Measurements from ENCODE around the gene CKAP5. TPM values are rescaled to one million over a fixed set of nuclear protein-coding genes. Genes with fewer than 3 reads are reported as not detected.
"Not testable (repeated sequence)": the region's sequence is repeated elsewhere in the genome, so short reads cannot be mapped to it uniquely, and the experiment has no call there.

CKAP5 gene
- total and polyA plus RNA-seq, 2 donors = 11.2 to 46.9 TPM

GRCh38 chr11:46721286-46721685 lies 124.8 kb downstream of the CKAP5 start:
- Histone ChIP-seq H3K9me3 (ENCODE audit: control insufficient read depth in 2 of 2, insufficient read depth in 1 of 2, low read length in 1 of 2) (no peaks in the 10 kb centered on the region), H3K4me3 (ENCODE audit: low read length in 2 of 2) (no peak overlapping the region), H3K36me3 (ENCODE audit: control insufficient read depth in 2 of 2, insufficient read depth in 2 of 2, low read length in 1 of 2) (no peaks in the 10 kb centered on the region), H3K27ac (ENCODE audit: low read depth in 1 of 2, low read length in 1 of 2) (no peak overlapping the region), H3K27me3 (ENCODE audit: control insufficient read depth in 2 of 2, insufficient read depth in 1 of 2, low read length in 1 of 2) (no peaks in the 10 kb centered on the region), H3K4me1 (ENCODE audit: control insufficient read depth in 2 of 2, insufficient read depth in 2 of 2, low read length in 2 of 2) (peaks cover 0 to 3% of the 10 kb centered on the region in 2 donors)
- DNase-seq (ENCODE audit: low read depth in 6 of 9, low spot score in 9 of 9) = no peak
- 93% methylated on average over 6 of the region's 6 CpGs for WGBS

GRCh38 chr11:46719543-46720218 lies 126.4 kb downstream of the CKAP5 start:
- Histone ChIP-seq H3K4me3 (ENCODE audit: low read length in 2 of 2) (no peak overlapping the region), H3K27ac (ENCODE audit: low read depth in 1 of 2, low read length in 1 of 2) (no peak overlapping the region), H3K9me3 (ENCODE audit: control insufficient read depth in 2 of 2, insufficient read depth in 1 of 2, low read length in 1 of 2) (no peaks in the 10 kb centered on the region), H3K27me3 (ENCODE audit: control insufficient read depth in 2 of 2, insufficient read depth in 1 of 2, low read length in 1 of 2) (no peaks in the 10 kb centered on the region), H3K4me1 (ENCODE audit: control insufficient read depth in 2 of 2, insufficient read depth in 2 of 2, low read length in 2 of 2) (peaks cover 0 to 3% of the 10 kb centered on the region in 2 donors), H3K36me3 (ENCODE audit: control insufficient read depth in 2 of 2, insufficient read depth in 2 of 2, low read length in 1 of 2) (no peaks in the 10 kb centered on the region)
- no peak for DNase-seq (ENCODE audit: low read depth in 6 of 9, low spot score in 9 of 9)
- 97% methylated on average over 25 of the region's 25 CpGs for WGBS

- Histone ChIP-seq H3K27me3 (ENCODE audit: control insufficient read depth in 2 of 2, insufficient read depth in 1 of 2, low read length in 1 of 2) (no peaks in the 10 kb centered on the region), H3K4me3 (ENCODE audit: low read length in 2 of 2) (no peak within 1 kb of the TSS), H3K27ac (ENCODE audit: low read depth in 1 of 2, low read length in 1 of 2) (no peak within 1 kb of the TSS), H3K4me1 (ENCODE audit: control insufficient read depth in 2 of 2, insufficient read depth in 2 of 2, low read length in 2 of 2) (peaks cover 0 to 3% of the 10 kb centered on the region in 2 donors), H3K36me3 (ENCODE audit: control insufficient read depth in 2 of 2, insufficient read depth in 2 of 2, low read length in 1 of 2) (no peaks in the 10 kb centered on the region), H3K9me3 (ENCODE audit: control insufficient read depth in 2 of 2, insufficient read depth in 1 of 2, low read length in 1 of 2) (no peaks in the 10 kb centered on the region)
- no peak for DNase-seq (ENCODE audit: low read depth in 6 of 9, low spot score in 9 of 9)
- WGBS = 97% methylated on average over 7 of the region's 7 CpGs
Observed at GRCh38 chr11:46719048-46719542, 127.0 kb downstream of the CKAP5 start, which contains the start of gene F2. Gene F2, plus strand, starts transcription at chr11:46719213. Its CDS starts 23 bp downstream, at chr11:46719236.

DNA sequence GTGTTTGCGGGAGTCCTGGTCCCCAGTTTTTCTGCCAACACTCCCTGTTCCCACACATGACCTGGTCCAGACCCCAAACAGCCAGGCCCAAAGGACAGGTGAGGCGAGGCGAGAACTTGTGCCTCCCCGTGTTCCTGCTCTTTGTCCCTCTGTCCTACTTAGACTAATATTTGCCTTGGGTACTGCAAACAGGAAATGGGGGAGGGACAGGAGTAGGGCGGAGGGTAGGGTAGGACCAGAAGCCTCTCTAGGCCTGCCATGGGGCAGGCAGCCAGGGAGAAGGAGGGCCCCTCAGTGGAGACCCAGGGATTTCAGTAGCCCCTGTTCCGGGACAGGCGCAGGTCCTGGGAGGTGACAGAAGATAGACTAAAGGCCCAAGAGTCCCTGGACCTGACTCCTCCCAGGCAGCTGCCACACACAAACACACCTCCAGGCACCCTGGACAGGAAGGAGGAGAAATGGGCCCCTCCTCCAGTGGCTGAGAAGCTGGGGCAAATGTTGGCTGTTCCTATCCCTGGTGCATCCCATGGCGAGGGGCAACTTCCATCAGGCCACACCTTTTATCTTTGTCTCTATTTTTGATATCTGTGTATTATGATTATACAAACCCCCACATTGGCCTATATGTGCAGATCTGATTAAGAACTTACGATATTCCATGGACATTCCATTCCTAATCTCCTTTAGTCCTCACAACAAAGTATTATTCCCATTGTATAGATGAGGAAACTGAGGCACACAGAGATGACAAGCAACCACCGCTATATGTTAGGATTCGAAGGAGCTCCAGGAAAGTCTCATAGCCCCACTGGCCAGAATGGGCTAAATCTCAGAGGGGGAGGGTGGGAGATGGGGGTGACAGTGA lies 127.7 kb downstream of the CKAP5 start:
- H3K27ac ChIP-seq (ENCODE audit: low read depth in 1 of 2, low read length in 1 of 2) = no peak overlapping the region
- no peaks in the 10 kb centered on the region for H3K36me3 ChIP-seq (ENCODE audit: control insufficient read depth in 2 of 2, insufficient read depth in 2 of 2, low read length in 1 of 2)
- DNase-seq (ENCODE audit: low read depth in 6 of 9, low spot score in 9 of 9) = no peak
- H3K27me3 ChIP-seq (ENCODE audit: control insufficient read depth in 2 of 2, insufficient read depth in 1 of 2, low read length in 1 of 2) = no peaks in the 10 kb centered on the region
- H3K4me3 ChIP-seq (ENCODE audit: low read length in 2 of 2) = no peak overlapping the region
- peaks cover 0 to 3% of the 10 kb centered on the region in 2 donors for H3K4me1 ChIP-seq (ENCODE audit: control insufficient read depth in 2 of 2, insufficient read depth in 2 of 2, low read length in 2 of 2)
- 96% methylated on average over 11 of the region's 11 CpGs for WGBS
- no peaks in the 10 kb centered on the region for H3K9me3 ChIP-seq (ENCODE audit: control insufficient read depth in 2 of 2, insufficient read depth in 1 of 2, low read length in 1 of 2)

DNA sequence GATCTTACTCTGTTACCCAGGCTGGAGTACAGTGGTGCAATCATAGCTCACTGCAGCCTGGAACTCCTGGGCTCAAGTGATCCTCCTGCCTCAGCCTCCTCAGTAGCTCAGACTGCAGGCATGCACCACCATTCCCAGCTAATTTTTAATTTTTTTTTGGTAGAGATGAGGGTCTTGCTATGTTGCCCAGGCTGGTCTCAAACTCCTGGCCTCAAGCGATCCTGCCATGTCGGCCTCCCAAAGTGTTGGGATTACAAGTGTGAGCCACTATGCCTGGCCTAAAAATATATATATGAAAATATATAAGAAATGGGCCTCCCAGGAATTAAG lies 128.3 kb downstream of the CKAP5 start:
- not testable (repeated sequence) for H3K36me3 ChIP-seq (ENCODE audit: control insufficient read depth in 2 of 2, insufficient read depth in 2 of 2, low read length in 1 of 2); H3K27me3 ChIP-seq (ENCODE audit: control insufficient read depth in 2 of 2, insufficient read depth in 1 of 2, low read length in 1 of 2); H3K4me1 ChIP-seq (ENCODE audit: control insufficient read depth in 2 of 2, insufficient read depth in 2 of 2, low read length in 2 of 2); H3K9me3 ChIP-seq (ENCODE audit: control insufficient read depth in 2 of 2, insufficient read depth in 1 of 2, low read length in 1 of 2); DNase-seq (ENCODE audit: low read depth in 6 of 9, low spot score in 9 of 9); H3K4me3 ChIP-seq (ENCODE audit: low read length in 2 of 2); H3K27ac ChIP-seq (ENCODE audit: low read depth in 1 of 2, low read length in 1 of 2)
- 96% methylated on average over 2 of the region's 2 CpGs for WGBS

- DNase-seq (ENCODE audit: low read depth in 6 of 9, low spot score in 9 of 9) = no peak
- H3K4me1 ChIP-seq (ENCODE audit: control insufficient read depth in 2 of 2, insufficient read depth in 2 of 2, low read length in 2 of 2) = no peaks in the 10 kb centered on the region
- no peaks in the 10 kb centered on the region for H3K9me3 ChIP-seq (ENCODE audit: control insufficient read depth in 2 of 2, insufficient read depth in 1 of 2, low read length in 1 of 2)
- no peaks in the 10 kb centered on the region for H3K27me3 ChIP-seq (ENCODE audit: control insufficient read depth in 2 of 2, insufficient read depth in 1 of 2, low read length in 1 of 2)
- no peak overlapping the region for H3K27ac ChIP-seq (ENCODE audit: low read depth in 1 of 2, low read length in 1 of 2)
- no peak overlapping the region for H3K4me3 ChIP-seq (ENCODE audit: low read length in 2 of 2)
- WGBS = 98% methylated on average over 7 of the region's 7 CpGs
- H3K36me3 ChIP-seq (ENCODE audit: control insufficient read depth in 2 of 2, insufficient read depth in 2 of 2, low read length in 1 of 2) = peaks cover under 1 to 3% of the 10 kb centered on the region in 2 donors
Observed at GRCh38 chr11:46712874-46713576, 133.1 kb downstream of the CKAP5 start.

DNA sequence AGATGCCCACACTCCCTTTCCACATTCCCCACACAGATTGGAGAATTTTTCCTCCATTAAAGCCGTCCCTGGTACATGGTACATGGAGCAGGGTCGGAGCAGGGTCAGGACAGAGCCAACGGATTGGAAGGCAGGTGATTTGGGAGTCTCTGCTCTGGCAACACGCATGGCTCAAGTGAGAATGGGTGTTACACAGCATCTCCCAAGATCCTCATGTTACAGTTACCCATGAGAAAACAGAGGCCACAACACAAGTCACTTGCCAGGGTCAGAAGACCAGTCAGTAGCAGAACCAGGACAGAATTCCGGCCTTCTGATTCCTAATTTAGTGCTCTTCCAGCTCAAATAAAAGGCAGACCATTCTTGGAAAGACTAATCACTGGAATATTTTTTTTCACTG lies 134.8 kb downstream of the CKAP5 start:
- no peak overlapping the region for H3K4me3 ChIP-seq (ENCODE audit: low read length in 2 of 2)
- no peaks in the 10 kb centered on the region for H3K4me1 ChIP-seq (ENCODE audit: control insufficient read depth in 2 of 2, insufficient read depth in 2 of 2, low read length in 2 of 2)
- H3K27ac ChIP-seq (ENCODE audit: low read depth in 1 of 2, low read length in 1 of 2) = no peak overlapping the region
- no peak for DNase-seq (ENCODE audit: low read depth in 6 of 9, low spot score in 9 of 9)
- H3K36me3 ChIP-seq (ENCODE audit: control insufficient read depth in 2 of 2, insufficient read depth in 2 of 2, low read length in 1 of 2) = peaks cover 12 to 13% of the 10 kb centered on the region in 2 donors
- no peaks in the 10 kb centered on the region for H3K27me3 ChIP-seq (ENCODE audit: control insufficient read depth in 2 of 2, insufficient read depth in 1 of 2, low read length in 1 of 2)
- WGBS = 97% methylated on average over 5 of the region's 5 CpGs
- H3K9me3 ChIP-seq (ENCODE audit: control insufficient read depth in 2 of 2, insufficient read depth in 1 of 2, low read length in 1 of 2) = no peaks in the 10 kb centered on the region

- no peak for DNase-seq (ENCODE audit: low read depth in 6 of 9, low spot score in 9 of 9)
- H3K4me1 ChIP-seq (ENCODE audit: control insufficient read depth in 2 of 2, insufficient read depth in 2 of 2, low read length in 2 of 2) = no peaks in the 10 kb centered on the region
- 94% methylated on average over 10 of the region's 10 CpGs for WGBS
- no peaks in the 10 kb centered on the region for H3K9me3 ChIP-seq (ENCODE audit: control insufficient read depth in 2 of 2, insufficient read depth in 1 of 2, low read length in 1 of 2)
- no peak overlapping the region for H3K4me3 ChIP-seq (ENCODE audit: low read length in 2 of 2)
- H3K36me3 ChIP-seq (ENCODE audit: control insufficient read depth in 2 of 2, insufficient read depth in 2 of 2, low read length in 1 of 2) = peaks cover 16% of the 10 kb centered on the region in 2 donors
- no peak overlapping the region for H3K27ac ChIP-seq (ENCODE audit: low read depth in 1 of 2, low read length in 1 of 2)
- no peaks in the 10 kb centered on the region for H3K27me3 ChIP-seq (ENCODE audit: control insufficient read depth in 2 of 2, insufficient read depth in 1 of 2, low read length in 1 of 2)
Observed at GRCh38 chr11:46710821-46711269, 135.2 kb downstream of the CKAP5 start.

GRCh38 chr11:46709351-46709750 lies 136.7 kb downstream of the CKAP5 start:
- H3K9me3 ChIP-seq (ENCODE audit: control insufficient read depth in 2 of 2, insufficient read depth in 1 of 2, low read length in 1 of 2); H3K27ac ChIP-seq (ENCODE audit: low read depth in 1 of 2, low read length in 1 of 2); H3K27me3 ChIP-seq (ENCODE audit: control insufficient read depth in 2 of 2, insufficient read depth in 1 of 2, low read length in 1 of 2); DNase-seq (ENCODE audit: low read depth in 6 of 9, low spot score in 9 of 9); H3K4me1 ChIP-seq (ENCODE audit: control insufficient read depth in 2 of 2, insufficient read depth in 2 of 2, low read length in 2 of 2); H3K4me3 ChIP-seq (ENCODE audit: low read length in 2 of 2): not testable (repeated sequence)
- WGBS = over 99% methylated on average over 9 of the region's 9 CpGs
- H3K36me3 ChIP-seq (ENCODE audit: control insufficient read depth in 2 of 2, insufficient read depth in 2 of 2, low read length in 1 of 2) = peaks cover 31% of the 10 kb centered on the region in 2 donors
